ENCODE results near the gene SPACA7.
"Not testable (repeated sequence)": the region's sequence is repeated elsewhere in the genome, so short reads cannot be mapped to it uniquely, and the experiment has no call there.

GRCh38 chr13:112409828-112410227, 33.7 kb downstream of the SPACA7 start:
- TF ChIP-seq CTCF, POLR2A (IDR thresholded peaks at IDR 0.05): not testable (repeated sequence)

Measured in uterus (tissue), 2 donors.